IMR-90 (cell line): ENCODE measurements around the gene ELMO1.

ENCODE experiments used
- CEBPB ChIP-seq: IDR thresholded peaks from 2 replicates; pipeline ENCODE4 v1.6.1; 2012; ENCODE audit warnings: low read depth, low read length, improper control_type of control experiment
- CTCF ChIP-seq: conservative IDR thresholded peaks from 2 replicates; pipeline ENCODE4 v1.5.1; 2012; ENCODE audit warnings: mild to moderate bottlenecking, low read depth, low read length, improper control_type of control experiment
- ELK1 ChIP-seq: fragments of 150-350 bp; IDR thresholded peaks from 2 replicates; pipeline ENCODE4 v1.6.1; 2016; ENCODE audit warnings: low read depth, mild to moderate bottlenecking, low read length, moderate library complexity, borderline replicate concordance
- FOS ChIP-seq: fragments of 150-350 bp; IDR thresholded peaks from 2 replicates; pipeline ENCODE4 v1.6.1; 2016; ENCODE audit warnings: low read depth, low read length
- MAFK ChIP-seq: IDR thresholded peaks from 2 replicates; pipeline ENCODE4 v1.6.1; 2012; ENCODE audit warnings: low read depth, low read length, improper control_type of control experiment
- MAZ ChIP-seq: IDR thresholded peaks from 2 replicates; pipeline ENCODE4 v1.6.1; 2012; ENCODE audit warnings: low read depth, mild to moderate bottlenecking, low read length, improper control_type of control experiment, moderate library complexity, borderline replicate concordance
- MXI1 ChIP-seq: IDR thresholded peaks from 2 replicates; pipeline ENCODE4 v1.6.1; 2012; ENCODE audit warnings: low read depth, mild to moderate bottlenecking, low read length, moderate library complexity, borderline replicate concordance
- NFE2L2 ChIP-seq: fragments of 150-350 bp; IDR thresholded peaks from 2 replicates; pipeline ENCODE4 v1.6.1; 2016; ENCODE audit warnings: low read depth, mild to moderate bottlenecking, low read length
- POLR2A ChIP-seq: IDR thresholded peaks from 2 replicates; pipeline ENCODE4 v1.6.1; 2012; ENCODE audit warnings: mild to moderate bottlenecking, low read depth, low read length
- RAD21 ChIP-seq: IDR thresholded peaks from 2 replicates; pipeline ENCODE4 v1.6.1; 2012; ENCODE audit warnings: low read length, improper control_type of control experiment
- RCOR1 ChIP-seq: IDR thresholded peaks from 2 replicates; pipeline ENCODE4 v1.6.1; 2012; ENCODE audit warnings: mild to moderate bottlenecking, low read length, improper control_type of control experiment; ENCODE audit not compliant: insufficient replicate concordance
- RFX5 ChIP-seq: IDR thresholded peaks from 2 replicates; pipeline ENCODE4 v1.8.0; 2012; ENCODE audit warnings: low read depth, mild to moderate bottlenecking, low read length, moderate library complexity
- SMC3 ChIP-seq: fragments of 150-350 bp; IDR thresholded peaks from 2 replicates; pipeline ENCODE4 v1.6.1; 2016; ENCODE audit warnings: low read depth, mild to moderate bottlenecking, antibody characterized with exemption, low read length, moderate library complexity
- USF2 ChIP-seq: fragments of 150-350 bp; IDR thresholded peaks from 2 replicates; pipeline ENCODE4 v1.6.1; 2017; ENCODE audit warnings: mild to moderate bottlenecking, antibody characterized with exemption, low read length, low read depth

- TF ChIP-seq CTCF = no peak
- TF ChIP-seq USF2 = no peak
- no peak for TF ChIP-seq NFE2L2
- TF ChIP-seq CEBPB = no peak
- TF ChIP-seq RAD21 = no peak
- TF ChIP-seq POLR2A = no peak
- no peak for TF ChIP-seq RFX5
- TF ChIP-seq ELK1 = no peak
- no peak for TF ChIP-seq MXI1
- no peak for TF ChIP-seq MAZ
- TF ChIP-seq MAFK = no peak
- TF ChIP-seq RCOR1 = no peak
- TF ChIP-seq FOS = no peak
- no peak for TF ChIP-seq SMC3
Observed at GRCh38 chr7:37354656-37355131, 94.0 kb downstream of the ELMO1 start.
